K562 (cell line): ENCODE measurements around the gene PALM3. TPM values are rescaled to one million over a fixed set of nuclear protein-coding genes. Genes with fewer than 3 reads are reported as not detected.

Experiments
- CBFB ChIP-seq: sonication (generic); formaldehyde crosslinking; IDR thresholded peaks from 2 replicates; pipeline ENCODE4 v1.4.0; 2020; ENCODE audit warnings: mild to moderate bottlenecking, missing genetic modification reagents
- CHCHD3 ChIP-seq: fragments of 250-450 bp; sonication (Bioruptor Pico); IDR thresholded peaks from 2 replicates; pipeline ENCODE4 v2.1.2; 2022; ENCODE audit warnings: mild to moderate bottlenecking
- DMBX1 ChIP-seq: fragments of 250-450 bp; sonication (Bioruptor Pico); IDR thresholded peaks from 2 replicates; pipeline ENCODE4 v1.8.0; 2022; ENCODE audit warnings: inconsistent platforms, mild to moderate bottlenecking, moderate library complexity, borderline replicate concordance
- MGA ChIP-seq: fragments of 450-650 bp; IDR thresholded peaks from 2 replicates; pipeline ENCODE4 v1.6.1; 2016; ENCODE audit warnings: mild to moderate bottlenecking, moderate library complexity
- MTA2 ChIP-seq: fragments of 450-650 bp; IDR thresholded peaks from 2 replicates; pipeline ENCODE4 v1.6.1; 2016; ENCODE audit warnings: low read depth
- NCOA6 ChIP-seq: fragments of 450-650 bp; IDR thresholded peaks from 2 replicates; pipeline ENCODE4 v1.6.1; 2017; ENCODE audit warnings: mild to moderate bottlenecking
- PURB ChIP-seq: sonication (generic); formaldehyde crosslinking; IDR thresholded peaks from 2 replicates; pipeline ENCODE4 v1.9.0; 2021; ENCODE audit warnings: low read depth, mild to moderate bottlenecking, missing genetic modification reagents
- RAD21 ChIP-seq, 2 experiments: fragments of 250-450 bp in 1 of 2; fragments of 450-650 bp in 1 of 2; sonication (Bioruptor Pico) in 1 of 2; formaldehyde crosslinking in 1 of 2; IDR thresholded peaks in 1 of 2; conservative IDR thresholded peaks in 1 of 2; 2 replicates each; pipeline versions ENCODE4 v1.4.0 to v1.8.0; 2020 to 2022; ENCODE audit warnings: mild to moderate bottlenecking in 2 of 2, moderate library complexity in 1 of 2
- SAFB ChIP-seq: fragments of 200-400 bp; formaldehyde crosslinking; IDR thresholded peaks from 2 replicates; pipeline ENCODE4 v1.6.1; 2017; ENCODE audit warnings: low read depth, low read length, borderline replicate concordance
- SMAD4 ChIP-seq: fragments of 250-450 bp; sonication (Bioruptor Pico); conservative IDR thresholded peaks from 2 replicates; pipeline ENCODE4 v1.8.0; 2021; ENCODE audit warnings: inconsistent platforms, mild to moderate bottlenecking, moderate library complexity
- TBP ChIP-seq: optimal IDR thresholded peaks from 2 replicates; pipeline ENCODE3; 2011; ENCODE audit warnings: low read depth, low read length, improper control_type of control experiment
- VEZF1 ChIP-seq: fragments of 200-800 bp; sonication (Bioruptor generic); IDR thresholded peaks from 2 replicates; pipeline ENCODE4 v1.6.1; 2017; ENCODE audit warnings: missing genetic modification characterization, missing compliant biosample characterization
- ZC3H11A ChIP-seq: IDR thresholded peaks from 2 replicates; pipeline ENCODE4 v1.6.1; 2012; ENCODE audit warnings: low read depth, low read length, improper control_type of control experiment
- ZFP1 ChIP-seq: fragments of 450-650 bp; formaldehyde crosslinking; IDR thresholded peaks from 2 replicates; pipeline ENCODE4 v1.4.0; 2020; ENCODE audit warnings: mild to moderate bottlenecking, mixed read lengths
- ZNF766 ChIP-seq: fragments of 200-800 bp; sonication (Bioruptor generic); conservative IDR thresholded peaks from 2 replicates; pipeline ENCODE4 v1.6.1; 2016; ENCODE audit warnings: missing genetic modification characterization, missing compliant biosample characterization
- polyA plus RNA-seq, 8 experiments: library from polyadenylated mRNA; depleted of rRNA in 4 of 8; stranded (reverse) in 5 of 8; unstranded in 3 of 8; fragments of >200 nt; fragmentation: Nextera tagmentation in 2 of 8; fragmentation: Illumina TruSeq in 1 of 8; extraction: Ambion mirVana in 2 of 8; extraction: Trizol in 1 of 8; gene quantifications; 2 replicates each; pipeline versions ENCODE4 v1.2.1 to v1.2.3, GENCODE V29; 2011 to 2014; ENCODE audit warnings: inconsistent platforms in 1 of 8, missing spikeins in 1 of 8
- total RNA-seq, 7 experiments: library from RNA; depleted of rRNA in 6 of 7; stranded (reverse); fragments of >200 nt in 6 of 7; fragmentation: Illumina TruSeq in 2 of 7; extraction: Trizol in 2 of 7; gene quantifications; 2 replicates each; pipeline versions ENCODE4 v1.2.1 to v1.2.3, GENCODE V29; 2011 to 2021; ENCODE audit warnings: low replicate concordance in 1 of 7

The PALM3 gene
- total and polyA plus RNA-seq, 9 of the 15 experiments (the other 6 are each of a cell fraction or from before 2014, with no cell fraction given) = 0.07 to 9.3 (median 3.3) TPM

GRCh38 chr19:14080887-14081796 lies 19.3 kb upstream of the PALM3 start (continued):
- TF ChIP-seq SAFB (no peak), VEZF1 (CRISPR knock-in tag) (peak; percentile 94), PURB (no peak), MGA (no peak), DMBX1 (no peak), TBP (peak; percentile 86), RAD21 (CRISPR knock-in tag; conservative IDR thresholded peaks at IDR 0.05 in 1 of 2, IDR thresholded peaks at IDR 0.05 in 1 of 2) (no peak), ZNF766 (CRISPR knock-in tag) (peak; percentile 77), MTA2 (peak; percentile 82), ZC3H11A (no peak), NCOA6 (no peak), CHCHD3 (CRISPR knock-in tag) (no peak), ZFP1 (no peak), CBFB (CRISPR knock-in tag) (no peak), SMAD4 (CRISPR knock-in tag) (no peak)
